PC-3 (cell line): ENCODE measurements around the gene CACNA1C. TPM values are rescaled to one million over a fixed set of nuclear protein-coding genes. Genes with fewer than 3 reads are reported as not detected.

ENCODE experiments used
- ATAC-seq: fragments of 200-7000 bp; cut with Tn5 transposase; 2 replicates; pipeline ENCODE4 v1.9.1; 2020; ENCODE audit warnings: mild to moderate bottlenecking, moderate library complexity
- BruUV-seq: library from RNA; stranded (reverse); fragments of 400-500 nt; replicated peaks from 2 replicates; lab custom pipeline; 2021; lab: Mats Ljungman, UMichigan
- CTCF ChIA-PET: fragments of 300-600 bp; sonication (Branson Sonifier 250); formaldehyde crosslinking; loops from one replicate; lab custom pipeline; 2022; ENCODE audit warnings: antibody characterized with exemption; lab: Charles Lee
- POLR2A ChIA-PET: fragments of 300-600 bp; sonication (Branson Sonifier 250); formaldehyde crosslinking; loops from one replicate; lab custom pipeline; 2022; ENCODE audit warnings: antibody characterized with exemption; ENCODE audit not compliant: unreplicated experiment; lab: Charles Lee
- DNase-seq: peaks from one replicate; pipeline ENCODE4 v3.0.0-alpha.2; 2015
- H2AFZ ChIP-seq: fragments of 300-600 bp; sonication (generic); 2 replicates; pipeline ENCODE4 v1.6.0; 2016; ENCODE audit warnings: antibody characterized with exemption, low read length
- H3F3A ChIP-seq: fragments of 300-600 bp; sonication (generic); one replicate; pipeline ENCODE4 v1.6.0; 2017; ENCODE audit warnings: antibody characterized with exemption, low read length, control low read depth, mild to moderate bottlenecking; ENCODE audit not compliant: unreplicated experiment
- H3K27ac ChIP-seq: fragments of 300-600 bp; sonication (generic); 2 replicates; pipeline ENCODE4 v1.5.1; 2016; ENCODE audit warnings: mild to moderate bottlenecking, low read length
- H3K27me3 ChIP-seq: fragments of 300-600 bp; sonication (generic); 2 replicates; pipeline ENCODE4 v1.6.1; 2016; ENCODE audit warnings: low read length, mixed read lengths
- H3K36me3 ChIP-seq: fragments of 300-600 bp; sonication (generic); 2 replicates; pipeline ENCODE4 v1.6.1; 2016; ENCODE audit warnings: low read depth, mixed run types, low read length, mixed read lengths
- H3K4me1 ChIP-seq: fragments of 300-600 bp; sonication (generic); 2 replicates; pipeline ENCODE4 v1.5.1; 2016; ENCODE audit warnings: low read length; ENCODE audit not compliant: insufficient read depth
- H3K4me2 ChIP-seq: fragments of 300-600 bp; sonication (generic); 2 replicates; pipeline ENCODE4 v1.6.0; 2016; ENCODE audit warnings: low read length
- H3K4me3 ChIP-seq: fragments of 300-600 bp; sonication (generic); 2 replicates; pipeline ENCODE4 v1.5.1; 2016; ENCODE audit warnings: mild to moderate bottlenecking, low read length, mixed read lengths
- H3K79me2 ChIP-seq: fragments of 300-600 bp; sonication (generic); 2 replicates; pipeline ENCODE4 v1.6.1; 2017; ENCODE audit warnings: low read length, mixed read lengths
- H3K9ac ChIP-seq: fragments of 300-600 bp; sonication (generic); 2 replicates; pipeline ENCODE4 v1.6.0; 2016; ENCODE audit warnings: mild to moderate bottlenecking, low read length
- H3K9me2 ChIP-seq: fragments of 300-600 bp; sonication (generic); replicated peaks from 2 replicates; pipeline ENCODE4 v1.6.1; 2016; ENCODE audit warnings: mixed run types, low read length, mixed read lengths
- H3K9me3 ChIP-seq: fragments of 300-600 bp; sonication (generic); 2 replicates; pipeline ENCODE4 v1.6.1; 2016; ENCODE audit warnings: low read length, mixed read lengths
- H4K20me1 ChIP-seq: fragments of 300-600 bp; sonication (generic); 2 replicates; pipeline ENCODE4 v1.6.1; 2016; ENCODE audit warnings: low read length, mixed read lengths
- EZH2 ChIP-seq: fragments of 300-600 bp; sonication (generic); IDR thresholded peaks from one replicate; pipeline ENCODE4 v1.6.1; 2017; ENCODE audit warnings: antibody characterized with exemption, mild to moderate bottlenecking, low read length; ENCODE audit not compliant: unreplicated experiment
- EZH2phosphoT487 ChIP-seq: fragments of 300-600 bp; sonication (generic); IDR thresholded peaks from 2 replicates; pipeline ENCODE4 v1.6.1; 2018; ENCODE audit warnings: mild to moderate bottlenecking, antibody characterized with exemption, low read length, borderline replicate concordance
- intact Hi-C: fragments of 100-400 bp; cut with micrococcal nuclease; formaldehyde crosslinking; loops from 2 replicates; pipeline ENCODE4 v1.9.0; 2023
- total RNA-seq: library from RNA; depleted of rRNA; stranded (reverse); fragments of >200 nt; gene quantifications from 2 replicates; pipeline ENCODE4 v1.2.3, GENCODE V29; 2014
- TF ChIP-seq, protein P1 (sequence below): fragments of 300-600 bp; sonication (generic); conservative IDR thresholded peaks from 2 replicates; pipeline ENCODE4 v1.5.1; 2017; ENCODE audit warnings: antibody characterized with exemption, low read depth, mild to moderate bottlenecking, low read length

Gene CACNA1C
- total RNA-seq, 1 experiment from 2014 or later, result not detected

DNA sequence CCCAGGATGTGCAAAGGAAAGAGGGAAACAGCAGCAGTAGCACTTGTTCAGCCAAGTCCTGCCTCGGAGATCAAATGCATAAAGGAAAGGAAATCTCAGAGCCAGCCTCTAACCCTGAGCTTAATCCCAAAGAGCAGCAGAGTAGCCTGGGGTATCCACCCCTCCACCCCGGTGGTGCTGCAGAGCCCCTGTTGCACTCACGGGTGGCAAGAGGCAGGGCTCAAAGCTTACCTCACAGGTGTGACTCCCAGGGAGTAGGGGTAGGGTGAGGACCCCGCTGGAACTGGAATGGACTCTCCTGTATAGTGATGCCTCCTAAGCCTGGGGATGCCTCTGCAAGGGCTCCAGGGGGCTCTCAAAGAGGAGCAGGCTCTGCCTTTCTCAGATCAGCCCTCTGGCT, 211.1 kb downstream of the CACNA1C start:
- POLR2A ChIA-PET, result no interaction called here
- Histone ChIP-seq H3K9ac (no peak overlapping the region), H3K79me2 (no peaks in the 10 kb centered on the region), H3K27ac (no peak overlapping the region), H3K9me3 (no peaks in the 10 kb centered on the region), H4K20me1 (no peaks in the 10 kb centered on the region), H3F3A (no peaks in the 10 kb centered on the region), H3K4me3 (no peak overlapping the region), H3K4me1 (no peaks in the 10 kb centered on the region), H2AFZ (no peak overlapping the region), H3K27me3 (peaks cover 44% of the 10 kb centered on the region), H3K9me2 (no peaks in the 10 kb centered on the region), H3K4me2 (no peak overlapping the region), H3K36me3 (no peaks in the 10 kb centered on the region)
- CTCF ChIA-PET, result no interaction called here
- TF ChIP-seq EZH2, result no peak
- TF ChIP-seq EZH2phosphoT487, result no peak
- TF ChIP-seq, protein P1, sequence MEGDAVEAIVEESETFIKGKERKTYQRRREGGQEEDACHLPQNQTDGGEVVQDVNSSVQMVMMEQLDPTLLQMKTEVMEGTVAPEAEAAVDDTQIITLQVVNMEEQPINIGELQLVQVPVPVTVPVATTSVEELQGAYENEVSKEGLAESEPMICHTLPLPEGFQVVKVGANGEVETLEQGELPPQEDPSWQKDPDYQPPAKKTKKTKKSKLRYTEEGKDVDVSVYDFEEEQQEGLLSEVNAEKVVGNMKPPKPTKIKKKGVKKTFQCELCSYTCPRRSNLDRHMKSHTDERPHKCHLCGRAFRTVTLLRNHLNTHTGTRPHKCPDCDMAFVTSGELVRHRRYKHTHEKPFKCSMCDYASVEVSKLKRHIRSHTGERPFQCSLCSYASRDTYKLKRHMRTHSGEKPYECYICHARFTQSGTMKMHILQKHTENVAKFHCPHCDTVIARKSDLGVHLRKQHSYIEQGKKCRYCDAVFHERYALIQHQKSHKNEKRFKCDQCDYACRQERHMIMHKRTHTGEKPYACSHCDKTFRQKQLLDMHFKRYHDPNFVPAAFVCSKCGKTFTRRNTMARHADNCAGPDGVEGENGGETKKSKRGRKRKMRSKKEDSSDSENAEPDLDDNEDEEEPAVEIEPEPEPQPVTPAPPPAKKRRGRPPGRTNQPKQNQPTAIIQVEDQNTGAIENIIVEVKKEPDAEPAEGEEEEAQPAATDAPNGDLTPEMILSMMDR, result no peak
- intact Hi-C loops, result no loop called here
- no peak for DNase-seq
- BruUV-seq, result no TSS peak
- ATAC-seq, result no peak

DNA sequence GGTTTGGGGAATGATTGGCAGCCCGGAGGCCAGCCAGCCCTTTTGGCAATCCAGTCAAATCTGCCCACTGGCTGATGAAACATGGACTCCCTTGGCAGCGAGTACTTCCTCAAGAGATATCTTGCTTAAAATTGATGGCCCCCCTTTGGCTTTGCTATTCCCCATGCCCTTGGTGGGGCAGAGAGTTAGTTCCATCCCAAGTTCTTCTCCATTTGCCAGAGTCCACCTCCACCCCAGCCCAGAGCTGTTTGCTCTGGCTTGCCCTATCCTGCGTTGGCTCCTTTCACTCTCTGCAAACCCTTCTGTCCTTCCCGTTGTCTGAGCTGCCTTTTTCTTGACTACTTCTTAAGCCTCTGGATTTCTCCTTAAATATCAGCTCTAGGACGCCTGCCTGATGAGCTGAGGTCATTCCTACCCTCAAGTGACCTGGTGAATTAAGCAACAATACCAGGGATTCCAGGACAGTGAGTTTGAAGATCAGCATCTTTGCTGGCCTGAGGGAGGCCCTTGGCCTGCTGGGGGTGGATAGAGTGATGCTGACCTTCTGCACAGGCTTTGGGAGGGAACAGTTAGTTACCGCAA, 212.0 kb downstream of the CACNA1C start:
- CTCF ChIA-PET, result no interaction called here
- Histone ChIP-seq H2AFZ (no peak overlapping the region), H3K27ac (no peak overlapping the region)

More for the DNA sequence above, 212.0 kb downstream of the CACNA1C start:
- no peaks in the 10 kb centered on the region for H3K9me3 ChIP-seq
- H3K36me3 ChIP-seq, result no peaks in the 10 kb centered on the region
- H3K79me2 ChIP-seq, result no peaks in the 10 kb centered on the region
- H3K4me2 ChIP-seq, result no peak overlapping the region
- ATAC-seq (no peak), DNase-seq (no peak)
- POLR2A ChIA-PET, result no interaction called here
- TF ChIP-seq, protein P1, result no peak
- no peak for TF ChIP-seq EZH2
- no peak for TF ChIP-seq EZH2phosphoT487
- H3K27me3 ChIP-seq, result peaks cover 42% of the 10 kb centered on the region
- H4K20me1 ChIP-seq, result no peaks in the 10 kb centered on the region
- H3K4me3 ChIP-seq, result no peak overlapping the region
- no TSS peak for BruUV-seq
- H3F3A ChIP-seq, result no peaks in the 10 kb centered on the region
- H3K4me1 ChIP-seq, result no peaks in the 10 kb centered on the region
- no peaks in the 10 kb centered on the region for H3K9me2 ChIP-seq
- no peak overlapping the region for H3K9ac ChIP-seq
- intact Hi-C loops, result no loop called here
